Fibroblast of mammary gland (primary cell): ENCODE measurements around the gene SLC8A1.

Experiments
- DNase-seq: peaks from one replicate; pipeline ENCODE4 v3.0.0-alpha.2; 2010; ENCODE audit warnings: low read depth
- H3K4me3 ChIP-seq: 2 replicates; pipeline ENCODE4 v1.5.1; 2011; ENCODE audit warnings: low read depth, mild to moderate bottlenecking, low read length, moderate library complexity; ENCODE audit not compliant: control insufficient read depth
- CTCF ChIP-seq: conservative IDR thresholded peaks from 2 replicates; pipeline ENCODE4 v1.5.1; 2011; ENCODE audit warnings: low read depth, low read length, inconsistent platforms; ENCODE audit not compliant: control insufficient read depth, insufficient read depth

SLC8A1 gene

GRCh38 chr2:40372283-40372985, 79.5 kb downstream of the SLC8A1 start:
- no peak overlapping the region for H3K4me3 ChIP-seq
- no peak for DNase-seq
- TF ChIP-seq CTCF, result no peak

- DNase-seq, result peak; percentile 79
- no peak for TF ChIP-seq CTCF
- H3K4me3 ChIP-seq, result no peak overlapping the region
Observed at GRCh38 chr2:40371525-40372282, 80.2 kb downstream of the SLC8A1 start.

DNA sequence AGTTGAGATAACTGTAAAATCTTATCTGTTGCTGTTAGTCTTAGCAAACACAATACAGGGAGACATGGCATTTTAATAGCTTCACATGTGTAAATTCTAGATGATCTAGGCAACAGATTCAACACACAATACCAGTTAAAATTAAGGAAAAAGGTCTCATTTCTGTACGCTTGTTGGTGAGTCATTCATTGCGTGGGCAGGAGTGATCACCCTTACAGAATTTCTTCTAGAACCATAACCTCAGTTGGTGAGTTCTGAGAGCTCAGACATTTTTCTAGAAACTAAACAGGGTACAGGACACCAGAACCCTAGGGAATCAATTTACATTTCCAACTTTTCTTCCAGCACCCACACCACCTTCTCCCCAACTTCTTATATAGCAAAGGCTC, 81.9 kb downstream of the SLC8A1 start:
- no peak for TF ChIP-seq CTCF
- peak; percentile 87 for DNase-seq
- H3K4me3 ChIP-seq, result no peak overlapping the region

DNA sequence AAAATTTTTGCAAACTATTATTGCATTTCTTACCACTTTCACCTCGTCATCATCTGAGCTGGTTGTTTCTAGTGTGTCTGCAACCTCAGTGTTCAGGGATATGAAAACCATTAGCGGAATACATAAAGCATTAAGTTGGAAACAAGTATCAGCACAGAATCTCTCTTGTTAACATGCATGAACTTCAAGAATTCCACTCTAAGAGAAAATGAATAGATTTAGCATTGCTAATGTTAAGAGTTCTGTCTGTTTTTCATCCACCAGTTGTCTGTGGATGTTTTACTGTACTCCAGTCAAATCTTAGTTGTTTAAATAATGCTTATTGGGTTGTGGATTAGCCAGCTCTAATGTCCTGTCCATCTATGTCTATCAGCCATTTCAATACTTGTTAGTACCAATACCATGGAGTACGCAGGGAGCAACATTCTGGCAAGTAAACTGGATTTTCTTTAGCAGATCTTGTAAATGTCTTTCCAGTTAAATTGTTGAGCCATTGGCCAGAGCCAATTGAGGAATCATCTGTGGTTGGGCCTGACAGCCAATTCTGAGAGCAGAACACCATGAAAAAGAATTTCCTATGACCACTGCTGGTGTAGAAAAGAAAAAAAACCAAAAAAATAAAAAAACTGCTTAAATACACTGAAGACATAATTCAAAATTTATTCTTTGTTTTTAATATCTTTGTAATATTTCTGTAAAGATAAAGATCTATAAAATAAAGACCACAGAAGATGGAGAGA, 82.5 kb downstream of the SLC8A1 start:
- no peak overlapping the region for H3K4me3 ChIP-seq
- no peak for DNase-seq
- TF ChIP-seq CTCF, result no peak

DNA sequence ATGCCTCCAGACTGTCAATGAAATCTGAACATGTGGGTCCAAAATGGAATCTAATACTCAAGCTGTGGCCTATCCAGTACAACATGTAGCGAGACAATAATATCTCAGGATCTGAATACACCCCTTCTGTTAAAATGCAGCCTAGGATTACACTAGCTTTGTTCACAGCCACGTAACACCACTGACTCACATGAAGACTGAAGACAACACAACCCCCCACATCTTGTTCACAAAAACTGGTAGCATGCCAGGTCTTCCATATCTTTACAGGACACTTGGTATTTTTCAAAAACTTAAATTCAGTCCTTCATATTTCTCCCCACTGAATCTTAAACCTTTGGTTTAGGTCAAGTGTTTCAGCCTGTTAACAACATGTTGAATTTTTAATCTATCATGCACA, 84.2 kb downstream of the SLC8A1 start:
- TF ChIP-seq CTCF, result no peak
- peak; percentile 94 for DNase-seq
- H3K4me3 ChIP-seq, result no peak overlapping the region

- no peak for TF ChIP-seq CTCF
- DNase-seq, result no peak
- no peak overlapping the region for H3K4me3 ChIP-seq
Observed at GRCh38 chr2:40367032-40367431, 84.9 kb downstream of the SLC8A1 start.
